Measurements from ENCODE around the gene OR11H7.
"Not testable (repeated sequence)": the region's sequence is repeated elsewhere in the genome, so short reads cannot be mapped to it uniquely, and the experiment has no call there.

OR11H7 gene

GRCh38 chr14:20228681-20229080 lies at the start of gene OR11H7:
Gene OR11H7, plus strand, starts transcription at chr14:20228981.
- no peak for DNase-seq (ENCODE audit: low read depth)

GRCh38 chr14:20179218-20179617 lies 49.6 kb upstream of the OR11H7 start:
- no peak for DNase-seq (ENCODE audit: low read depth)

- no peak for DNase-seq (ENCODE audit: low read depth)
These were observed 48.9 kb upstream of the OR11H7 start for GRCh38 chr14:20179880-20180279.

- DNase-seq (ENCODE audit: low read depth), result no peak
These were observed 48.3 kb upstream of the OR11H7 start for GRCh38 chr14:20180486-20180885.

GRCh38 chr14:20184181-20184580 lies 44.6 kb upstream of the OR11H7 start:
- no peak for DNase-seq (ENCODE audit: low read depth)

GRCh38 chr14:20190596-20190995 lies 38.2 kb upstream of the OR11H7 start, which contains the start of gene OR11G2:
Gene OR11G2, plus strand, starts transcription at chr14:20190896. Its CDS starts 6,542 bp downstream, at chr14:20197438.
- DNase-seq (ENCODE audit: low read depth), result no peak

- DNase-seq (ENCODE audit: low read depth), result no peak
These were observed 37.4 kb upstream of the OR11H7 start for GRCh38 chr14:20191396-20191795.

- no peak for DNase-seq (ENCODE audit: low read depth)
These were observed 34.7 kb upstream of the OR11H7 start for GRCh38 chr14:20194101-20194500.

- DNase-seq (ENCODE audit: low read depth), result not testable (repeated sequence)
These were observed 33.6 kb upstream of the OR11H7 start for GRCh38 chr14:20195170-20195569.

GRCh38 chr14:20195911-20196310 lies 32.9 kb upstream of the OR11H7 start:
- no peak for DNase-seq (ENCODE audit: low read depth)

- DNase-seq (ENCODE audit: low read depth), result no peak
These were observed 31.3 kb upstream of the OR11H7 start for GRCh38 chr14:20197459-20197858.

GRCh38 chr14:20198991-20199390 lies 29.8 kb upstream of the OR11H7 start:
- DNase-seq (ENCODE audit: low read depth), result no peak

- no peak for DNase-seq (ENCODE audit: low read depth)
These were observed 24.1 kb upstream of the OR11H7 start for GRCh38 chr14:20204721-20205120.

GRCh38 chr14:20209595-20209994 lies 19.2 kb upstream of the OR11H7 start:
- DNase-seq (ENCODE audit: low read depth), result no peak

- not testable (repeated sequence) for DNase-seq (ENCODE audit: low read depth)
These were observed 16.4 kb upstream of the OR11H7 start for GRCh38 chr14:20212406-20212805.

- no peak for DNase-seq (ENCODE audit: low read depth)
These were observed 13.6 kb upstream of the OR11H7 start for GRCh38 chr14:20215196-20215595.

GRCh38 chr14:20219033-20219432 lies 9.7 kb upstream of the OR11H7 start:
- DNase-seq (ENCODE audit: low read depth), result no peak

- no peak for DNase-seq (ENCODE audit: low read depth)
These were observed 5.4 kb upstream of the OR11H7 start, which contains the start of gene OR11H6 for GRCh38 chr14:20223410-20223809. Gene OR11H6, plus strand, starts transcription at chr14:20223710. Its CDS starts 0 bp downstream, at chr14:20223710.

GRCh38 chr14:20235415-20235814 lies 6.6 kb downstream of the OR11H7 start:
- DNase-seq (ENCODE audit: low read depth), result not testable (repeated sequence)

GRCh38 chr14:20247646-20248246 lies 19.0 kb downstream of the OR11H7 start:
- DNase-seq (ENCODE audit: low read depth), result no peak

- DNase-seq (ENCODE audit: low read depth), result no peak
These were observed 33.9 kb downstream of the OR11H7 start for GRCh38 chr14:20262642-20263128.

GRCh38 chr14:20264361-20264760 lies 35.6 kb downstream of the OR11H7 start:
- not testable (repeated sequence) for DNase-seq (ENCODE audit: low read depth)

- no peak for DNase-seq (ENCODE audit: low read depth)
These were observed 45.3 kb downstream of the OR11H7 start for GRCh38 chr14:20274062-20274461.

- no peak for DNase-seq (ENCODE audit: low read depth)
These were observed 48.6 kb downstream of the OR11H7 start for GRCh38 chr14:20277409-20277808.

Measured in stimulated activated CD8-positive, alpha-beta memory T cell treated with anti-CD3 and anti-CD28 coated beads, Interleukin-12 subunit alpha, Interleukin-12 subunit beta, amount 100 ng/mL, for 1 hour (primary cell).